Endometrial microvascular endothelial cells (primary cell): ENCODE data around the gene XRCC1. TPM values are rescaled to one million over a fixed set of nuclear protein-coding genes. Genes with fewer than 3 reads are reported as not detected.

Experiments
- in situ Hi-C: cut with HindIII; loops from 2 replicates; pipeline ENCODE4 v1.10.0; 2017; ENCODE audit warnings: low sequenced_read_pairs, low pct_unique_long_range_greater_than_20kb; ENCODE audit errors: inconsistent ontology term
- total RNA-seq: library from RNA; depleted of rRNA; stranded (reverse); fragments of >200 nt; gene quantifications from one replicate; pipeline ENCODE4 v1.2.3, GENCODE V29; 2015; ENCODE audit errors: inconsistent ontology term

XRCC1 gene
- total RNA-seq, 1 donor from 2014 or later, result 51.9 TPM

DNA sequence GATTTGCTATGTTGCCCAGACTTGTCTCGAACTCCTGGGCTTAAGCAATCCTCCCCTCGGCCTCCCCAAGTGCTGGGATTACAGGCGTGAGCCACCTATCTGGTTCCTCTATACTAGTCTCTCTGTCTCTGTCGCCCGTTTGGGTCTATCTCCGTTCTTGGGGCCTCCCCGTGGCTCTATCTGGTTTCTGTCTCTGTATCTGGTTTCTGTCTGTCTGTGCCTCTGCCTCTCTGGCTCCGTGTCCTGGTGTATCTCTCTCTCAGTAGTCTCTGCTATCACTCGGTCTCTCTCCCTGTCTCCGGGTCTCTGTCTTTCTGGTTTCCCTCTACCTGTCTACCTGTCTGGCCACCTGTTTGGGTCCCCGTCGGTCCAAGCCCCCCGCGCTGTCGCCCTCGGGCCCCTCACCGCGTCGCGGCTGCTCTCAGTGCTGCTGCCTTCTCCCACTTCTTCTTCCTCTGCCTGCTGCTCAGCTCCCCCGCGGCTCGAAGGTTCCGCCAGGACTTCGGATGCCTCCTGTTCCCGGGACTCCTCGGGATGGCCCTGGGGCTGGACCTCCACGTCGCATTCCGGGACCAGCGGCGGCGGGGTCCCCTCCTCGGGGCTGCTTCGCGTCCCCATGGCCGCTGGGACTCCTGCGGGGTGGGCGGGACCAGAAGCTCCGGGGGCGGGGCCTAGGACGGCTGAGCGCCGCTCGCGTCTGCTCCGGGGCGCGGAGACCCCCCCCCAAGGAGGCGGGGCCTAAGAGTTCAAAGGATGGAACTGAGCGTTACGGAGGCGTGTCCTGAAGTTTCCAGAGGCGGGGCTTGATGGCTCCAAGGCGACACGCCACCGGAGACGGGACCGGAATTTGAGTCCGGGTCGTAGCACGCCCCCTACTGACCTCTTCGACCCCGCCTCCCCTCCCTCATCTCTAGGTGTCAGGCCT is 71.6 kb downstream of the XRCC1 start:
- in situ Hi-C loops, result no loop called here

DNA sequence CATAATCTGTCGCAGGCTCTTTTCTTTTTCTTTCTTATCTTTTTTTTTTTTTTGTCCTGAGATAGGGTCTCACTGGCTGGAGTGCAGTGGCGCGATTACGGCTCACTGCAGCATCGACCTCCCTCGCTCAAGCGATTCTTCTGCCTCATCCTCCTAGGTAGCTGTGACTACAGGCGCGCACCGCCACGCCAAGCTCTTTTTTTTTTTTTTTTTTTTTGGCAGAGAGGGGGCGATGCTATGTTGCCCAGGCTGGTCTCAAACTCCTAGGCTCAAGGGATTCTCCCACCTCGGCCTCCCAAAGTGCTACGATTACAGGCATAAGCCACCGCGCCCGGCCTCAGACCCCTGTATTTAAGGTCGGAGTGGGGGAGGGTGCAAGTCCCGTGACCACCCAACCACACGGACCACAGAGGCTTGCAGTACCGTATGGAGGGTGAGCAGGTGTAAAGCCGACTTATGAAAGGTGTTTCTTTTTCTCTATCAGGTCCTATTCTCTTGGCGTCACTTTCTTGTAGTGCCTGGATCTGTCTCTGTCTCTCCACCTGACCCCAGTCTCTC is 72.8 kb downstream of the XRCC1 start:
- in situ Hi-C loops, result no loop called here

DNA sequence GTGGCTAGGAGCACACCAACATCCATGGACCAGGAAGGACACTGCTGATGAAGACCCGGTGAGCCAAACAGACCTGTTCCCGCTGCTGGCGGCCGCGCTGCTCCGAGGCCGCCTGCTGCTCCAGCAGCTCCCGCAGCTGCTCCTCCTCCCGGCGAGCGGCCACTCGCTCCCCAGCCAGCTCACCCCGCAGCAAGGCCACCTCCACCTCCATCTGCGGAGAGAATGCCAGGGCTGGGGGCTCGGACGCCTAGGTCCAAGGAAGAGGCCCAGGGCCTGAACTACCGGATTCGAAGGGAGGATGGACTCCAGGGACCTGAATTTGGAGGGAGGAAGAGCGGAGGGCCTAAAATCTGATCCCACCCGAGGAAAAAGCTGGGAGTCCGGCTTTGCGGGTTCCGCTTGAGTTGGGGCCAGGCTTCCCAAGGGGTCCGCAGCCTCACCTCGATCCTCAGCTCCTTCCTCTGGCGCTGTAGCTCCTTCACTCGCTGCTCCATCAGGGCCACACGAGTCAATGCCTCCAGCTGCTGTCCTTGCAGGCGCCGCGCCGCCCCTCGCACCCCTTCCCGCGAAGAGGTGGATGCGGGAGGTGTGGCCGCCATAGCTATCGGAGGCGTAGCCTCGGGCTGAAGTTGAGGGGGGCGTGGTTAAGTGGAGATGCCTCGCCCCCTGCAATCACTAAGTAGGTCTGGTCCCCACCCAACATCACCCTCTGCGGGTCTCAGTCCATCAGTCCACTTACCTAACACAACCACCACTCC is 73.5 kb downstream of the XRCC1 start:
- in situ Hi-C loops, result no loop called here

DNA sequence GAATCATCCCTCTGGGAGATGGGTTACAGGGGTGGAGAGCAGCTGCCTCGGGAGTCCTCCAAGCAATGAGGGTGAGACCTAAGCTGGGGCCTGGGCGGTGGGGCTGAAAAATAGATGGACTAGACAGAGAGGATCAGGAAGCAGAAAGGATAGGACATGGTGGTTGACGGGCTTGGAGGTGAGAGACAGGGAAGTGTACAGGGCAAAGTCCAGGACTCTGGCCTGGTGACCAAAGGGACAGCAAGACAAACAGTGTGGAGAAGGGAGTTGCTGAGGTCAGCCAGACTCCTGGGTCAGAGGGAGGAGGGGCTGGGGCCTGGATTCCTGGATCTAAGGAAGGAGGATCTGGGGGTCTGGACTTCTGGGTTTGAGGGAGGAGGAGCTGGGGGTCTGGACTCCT is 76.3 kb downstream of the XRCC1 start:
- in situ Hi-C loops, result no loop called here

DNA sequence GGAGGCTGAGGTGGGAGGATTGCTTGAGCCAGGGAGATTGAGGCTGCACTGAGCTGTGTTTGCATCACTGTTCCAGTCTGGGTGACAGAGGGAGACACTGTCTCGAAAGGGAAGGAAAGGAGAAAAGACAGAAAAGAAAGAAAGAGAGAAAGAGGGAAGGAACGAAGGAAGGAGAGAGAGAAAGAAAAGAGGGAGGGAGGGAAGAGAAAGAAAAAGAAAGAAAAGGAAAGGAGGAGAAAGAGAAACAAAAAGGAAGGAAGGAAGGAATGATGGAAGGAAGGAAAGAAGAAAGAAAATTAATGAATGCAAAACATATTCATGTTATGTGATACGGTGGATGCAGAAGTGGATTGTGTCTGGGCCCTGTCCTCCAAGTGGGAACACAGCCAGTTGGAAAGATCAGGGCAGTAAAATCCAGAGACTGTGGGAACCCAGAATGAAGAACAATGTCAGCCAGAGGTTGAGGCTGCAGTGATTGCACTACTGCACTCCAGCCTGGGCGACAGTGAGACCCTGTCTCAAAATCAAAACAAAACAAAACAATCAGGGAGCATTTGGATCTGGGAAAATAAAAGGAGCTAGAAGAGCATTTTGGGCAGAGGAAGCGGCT is 77.0 kb downstream of the XRCC1 start:
- in situ Hi-C loops, result no loop called here

DNA sequence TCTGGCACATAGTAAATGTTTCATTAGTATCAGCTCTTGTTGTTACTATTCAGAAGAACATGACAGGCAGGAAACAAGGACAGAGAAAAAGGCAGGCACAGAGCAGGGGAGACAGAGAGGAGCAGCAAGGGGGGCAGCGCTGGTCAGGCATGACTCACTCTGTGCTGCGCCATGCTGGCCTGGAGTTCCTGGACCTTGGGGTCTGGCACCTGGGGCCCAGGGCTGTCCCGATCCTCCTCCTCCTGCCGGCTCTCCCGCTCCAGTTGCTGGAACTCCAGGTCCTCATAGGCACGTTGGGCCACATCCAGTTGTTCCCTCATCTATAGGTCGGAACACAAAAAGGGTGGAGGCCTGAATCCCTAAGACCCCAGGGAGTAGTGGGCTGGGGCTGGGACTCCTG is 78.4 kb downstream of the XRCC1 start:
- in situ Hi-C loops, result no loop called here

DNA sequence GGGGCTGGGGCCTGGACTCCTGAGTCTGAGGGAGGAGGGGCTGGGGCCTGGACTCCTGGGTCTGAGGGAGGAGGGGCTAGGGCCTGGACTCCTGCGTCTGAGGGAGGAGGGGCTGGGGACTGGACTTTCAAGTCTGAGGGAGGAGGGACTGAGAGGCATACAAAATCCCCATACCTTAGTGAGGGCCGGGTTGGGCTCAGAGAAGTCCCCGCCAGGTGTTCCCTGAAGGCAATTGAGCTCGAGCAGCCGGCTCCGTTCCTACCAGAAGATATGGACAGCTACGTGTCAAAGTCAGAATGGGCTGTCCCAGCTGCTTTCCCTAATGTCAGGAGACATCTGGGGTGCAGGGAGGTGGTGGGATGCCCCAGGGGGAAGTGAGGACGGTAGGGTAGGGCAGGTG is 80.2 kb downstream of the XRCC1 start:
- in situ Hi-C loops, result no loop called here

Other genes starting within 250 kb of the XRCC1 start
- 0.46 TPM for gene CD177, start 221.8 kb downstream of the XRCC1 start, total RNA-seq
- not detected for gene TEX101, start 160.6 kb downstream of the XRCC1 start, total RNA-seq
- not detected for gene LYPD3, start 109.9 kb downstream of the XRCC1 start, total RNA-seq
- 4.4 TPM for gene PHLDB3, start 70.8 kb downstream of the XRCC1 start, total RNA-seq
- gene ETHE1, start 48.3 kb downstream of the XRCC1 start, total RNA-seq, result 52.6 TPM
- not detected for gene ZNF575, start 42.3 kb downstream of the XRCC1 start, total RNA-seq
- 1.9 TPM for gene PINLYP, start 274 bp upstream of the XRCC1 start, total RNA-seq
- gene IRGQ, start 20.6 kb upstream of the XRCC1 start, total RNA-seq, result 15.0 TPM
- 22.5 TPM for gene ZNF576, start 21.1 kb upstream of the XRCC1 start, total RNA-seq
- gene SRRM5, start 36.6 kb upstream of the XRCC1 start, total RNA-seq, result not detected
- 62.4 TPM for gene ZNF428, start 44.1 kb upstream of the XRCC1 start, total RNA-seq
- gene CADM4, start 64.3 kb upstream of the XRCC1 start, total RNA-seq, result 0.19 TPM
- 245 TPM for gene PLAUR, start 94.6 kb upstream of the XRCC1 start, total RNA-seq
- gene IRGC, start 140.5 kb upstream of the XRCC1 start, total RNA-seq, result not detected
- gene SMG9, start 179.4 kb upstream of the XRCC1 start, total RNA-seq, result 13.9 TPM
- gene KCNN4, start 205.4 kb upstream of the XRCC1 start, total RNA-seq, result 17.4 TPM
- 0.09 TPM for gene LYPD5, start 226.9 kb upstream of the XRCC1 start, total RNA-seq